ENCODE results near the gene TEKT1. TPM values are rescaled to one million over a fixed set of nuclear protein-coding genes. Genes with fewer than 3 reads are reported as not detected.
A peak's percentile ranks its signal among the peaks of the same experiment; 100 is the strongest.

Gene TEKT1
- total RNA-seq, 1 experiment from 2014 or later: not detected

DNA sequence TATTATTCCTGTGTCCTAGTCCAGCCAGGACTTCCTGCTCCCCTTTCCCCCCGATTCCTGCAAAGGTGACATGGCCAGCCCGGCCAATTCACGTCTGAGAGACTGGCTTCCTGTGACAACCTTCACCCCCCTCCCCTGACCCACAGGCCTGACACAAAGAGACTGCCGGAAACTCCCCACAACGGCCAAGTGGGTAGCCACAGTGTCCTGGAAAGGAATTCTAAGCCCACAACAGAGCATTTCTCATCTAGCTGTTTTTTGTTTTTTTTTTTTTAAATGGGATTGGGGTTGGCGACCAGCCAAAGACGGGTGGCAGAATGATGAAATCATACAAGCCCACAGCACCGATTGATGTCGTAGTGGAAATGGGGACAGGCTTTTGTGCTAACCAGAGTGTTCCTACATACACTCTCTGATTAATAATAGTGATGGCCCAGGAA, 78.5 kb downstream of the TEKT1 start:
- ChIA-PET POLR2A (no interaction called here), CTCF (no interaction called here)
- no peak for TF ChIP-seq CTCF (IDR thresholded peaks at IDR 0.05; ENCODE audit: insufficient read depth in 1 of 2, low read depth in 1 of 2, low read length in 1 of 2, severe bottlenecking in 1 of 2, unreplicated experiment in 1 of 2)
- H3K36me3 Mint-ChIP-seq (ENCODE audit: insufficient read depth, unreplicated experiment): no peaks in the 10 kb centered on the region
- intact Hi-C loops (cut with micrococcal nuclease; ENCODE audit: unreplicated experiment): no loop called here
- no peak overlapping the region for H3K4me3 Mint-ChIP-seq (ENCODE audit: unreplicated experiment)
- Histone ChIP-seq H3K27me3 (replicated peaks; ENCODE audit: control insufficient read depth, insufficient read depth, low read length) (no peaks in the 10 kb centered on the region), H3K4me3 (ENCODE audit: low read depth, low read length) (no peak overlapping the region), H3K36me3 (ENCODE audit: control insufficient read depth, insufficient read depth, low read length) (no peaks in the 10 kb centered on the region), H3K4me1 (no peaks in the 10 kb centered on the region), H3K9me3 (no peaks in the 10 kb centered on the region)
- H3K9me3 Mint-ChIP-seq (ENCODE audit: unreplicated experiment): no peaks in the 10 kb centered on the region
- H3K27ac Mint-ChIP-seq (ENCODE audit: unreplicated experiment): peak overlapping the region; percentile 24
- no peaks in the 10 kb centered on the region for H3K27me3 Mint-ChIP-seq (ENCODE audit: insufficient read depth, unreplicated experiment)
- BruUV-seq (replicated peaks): no TSS peak
- DNase-seq: no peak
- no peaks in the 10 kb centered on the region for H3K4me1 Mint-ChIP-seq (ENCODE audit: low read depth, unreplicated experiment)

DNA sequence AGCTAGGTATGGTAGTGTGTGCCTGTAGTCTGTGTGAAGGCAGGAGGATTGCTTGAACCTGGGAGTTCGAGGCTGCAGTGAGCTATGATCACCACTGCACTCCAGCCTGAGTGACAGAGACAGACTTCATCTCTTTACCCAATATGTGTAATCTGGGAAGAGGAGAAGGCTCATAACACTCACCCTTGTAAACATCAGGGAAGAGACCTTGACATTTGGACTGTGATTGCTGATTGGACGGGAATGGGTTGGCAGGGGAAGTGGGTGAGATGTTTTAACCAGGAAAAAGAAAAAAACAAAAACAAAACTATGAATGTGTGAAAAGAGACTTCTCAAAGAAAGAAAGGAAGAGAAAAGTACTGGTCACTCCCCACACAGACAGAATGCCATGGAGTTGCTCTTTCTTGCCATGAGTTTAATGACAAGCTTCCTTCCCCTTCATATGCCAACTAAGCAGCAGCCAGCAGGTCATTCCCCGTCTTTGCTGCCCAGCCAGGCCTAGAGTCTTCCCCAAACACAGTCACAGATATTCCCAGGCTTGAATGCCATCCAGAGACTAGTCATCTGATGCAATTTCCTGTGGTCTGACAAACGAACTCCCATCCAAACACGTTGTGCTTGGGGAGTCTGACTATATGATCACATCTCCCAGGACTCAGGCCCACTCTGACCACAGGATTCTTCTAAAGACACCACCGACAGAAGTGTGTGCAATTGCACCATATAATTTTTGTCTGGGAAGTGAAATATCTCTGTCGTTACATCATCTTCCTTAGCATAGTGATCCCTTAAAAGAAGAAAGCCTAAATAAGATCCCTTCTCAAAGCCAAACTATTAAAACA, 79.2 kb downstream of the TEKT1 start:
- Mint-ChIP-seq H3K4me3 (ENCODE audit: unreplicated experiment) (no peak overlapping the region), H3K27me3 (ENCODE audit: insufficient read depth, unreplicated experiment) (no peaks in the 10 kb centered on the region), H3K27ac (ENCODE audit: unreplicated experiment) (peak overlapping the region; percentile 24), H3K9me3 (ENCODE audit: unreplicated experiment) (no peaks in the 10 kb centered on the region), H3K4me1 (ENCODE audit: low read depth, unreplicated experiment) (no peaks in the 10 kb centered on the region), H3K36me3 (ENCODE audit: insufficient read depth, unreplicated experiment) (no peaks in the 10 kb centered on the region)
- DNase-seq: no peak
- ChIA-PET POLR2A (no interaction called here), CTCF (no interaction called here)
- no TSS peak for BruUV-seq (replicated peaks)
- no peaks in the 10 kb centered on the region for H3K27me3 ChIP-seq (replicated peaks; ENCODE audit: control insufficient read depth, insufficient read depth, low read length)
- TF ChIP-seq CTCF (IDR thresholded peaks at IDR 0.05; ENCODE audit: insufficient read depth in 1 of 2, low read depth in 1 of 2, low read length in 1 of 2, severe bottlenecking in 1 of 2, unreplicated experiment in 1 of 2): no peak
- H3K9me3 ChIP-seq: no peaks in the 10 kb centered on the region
- intact Hi-C loops (cut with micrococcal nuclease; ENCODE audit: unreplicated experiment): no loop called here
- H3K36me3 ChIP-seq (ENCODE audit: control insufficient read depth, insufficient read depth, low read length): no peaks in the 10 kb centered on the region
- no peaks in the 10 kb centered on the region for H3K4me1 ChIP-seq
- no peak overlapping the region for H3K4me3 ChIP-seq (ENCODE audit: low read depth, low read length)

GRCh38 chr17:6749519-6749918, 82.0 kb downstream of the TEKT1 start:
- no peaks in the 10 kb centered on the region for H3K36me3 Mint-ChIP-seq (ENCODE audit: insufficient read depth, unreplicated experiment)
- H3K27me3 Mint-ChIP-seq (ENCODE audit: insufficient read depth, unreplicated experiment): no peaks in the 10 kb centered on the region
- Histone ChIP-seq H3K27me3 (replicated peaks; ENCODE audit: control insufficient read depth, insufficient read depth, low read length) (no peaks in the 10 kb centered on the region), H3K36me3 (ENCODE audit: control insufficient read depth, insufficient read depth, low read length) (no peaks in the 10 kb centered on the region), H3K4me1 (no peaks in the 10 kb centered on the region), H3K9me3 (no peaks in the 10 kb centered on the region), H3K4me3 (ENCODE audit: low read depth, low read length) (no peak overlapping the region)
- no peak for TF ChIP-seq CTCF (IDR thresholded peaks at IDR 0.05; ENCODE audit: insufficient read depth in 1 of 2, low read depth in 1 of 2, low read length in 1 of 2, severe bottlenecking in 1 of 2, unreplicated experiment in 1 of 2)
- ChIA-PET POLR2A (no interaction called here), CTCF (no interaction called here)
- intact Hi-C loops (cut with micrococcal nuclease; ENCODE audit: unreplicated experiment): loop anchor here (5.0 kb wide), 1 partner anchor 93 kb away; no protein-coding TSS in a partner anchor
- no TSS peak for BruUV-seq (replicated peaks)
- H3K27ac Mint-ChIP-seq (ENCODE audit: unreplicated experiment): no peak overlapping the region
- H3K4me1 Mint-ChIP-seq (ENCODE audit: low read depth, unreplicated experiment): no peaks in the 10 kb centered on the region
- no peaks in the 10 kb centered on the region for H3K9me3 Mint-ChIP-seq (ENCODE audit: unreplicated experiment)
- no peak for DNase-seq
- no peak overlapping the region for H3K4me3 Mint-ChIP-seq (ENCODE audit: unreplicated experiment)
